MCF 10A (cell line): Measurements from ENCODE around the gene GGCT. TPM values are rescaled to one million over a fixed set of nuclear protein-coding genes. Genes with fewer than 3 reads are reported as not detected.

ENCODE experiments used
- BruUV-seq: library from RNA; stranded (reverse); fragments of 400-500 nt; replicated peaks from 2 replicates; lab custom pipeline; 2021; lab: Mats Ljungman, UMichigan
- CTCF ChIA-PET: fragments of 300-600 bp; sonication (Branson Sonifier 250); formaldehyde crosslinking; extraction: SDS; loops from one replicate; lab custom pipeline; 2021; ENCODE audit warnings: antibody characterized with exemption, inconsistent platforms; lab: Yijun Ruan, JAX
- POLR2A ChIA-PET: fragments of 300-600, 350-650 bp; sonication (Branson Sonifier 250); formaldehyde crosslinking; extraction: SDS; loops from one replicate; lab custom pipeline; 2020; ENCODE audit warnings: antibody characterized with exemption, inconsistent platforms; lab: Yijun Ruan, JAX
- DNase-seq: peaks from one replicate; pipeline ENCODE4 v3.0.0-alpha.2; 2018; ENCODE audit not compliant: unreplicated experiment
- H3K27ac Mint-ChIP-seq: one replicate; pipeline ENCODE4 v1.8.0; 2022; ENCODE audit warnings: mild to moderate bottlenecking, low read depth, mixed read lengths; ENCODE audit not compliant: unreplicated experiment
- H3K27me3 Mint-ChIP-seq: one replicate; pipeline ENCODE4 v1.8.0; 2022; ENCODE audit warnings: mixed read lengths; ENCODE audit not compliant: insufficient read depth, unreplicated experiment
- H3K36me3 Mint-ChIP-seq: one replicate; pipeline ENCODE4 v1.8.0; 2022; ENCODE audit warnings: mild to moderate bottlenecking, moderate library complexity, mixed read lengths; ENCODE audit not compliant: insufficient read depth, unreplicated experiment
- H3K4me1 Mint-ChIP-seq: one replicate; pipeline ENCODE4 v1.8.0; 2022; ENCODE audit warnings: mixed read lengths; ENCODE audit not compliant: insufficient read depth, unreplicated experiment
- H3K4me3 Mint-ChIP-seq: one replicate; pipeline ENCODE4 v1.8.0; 2022; ENCODE audit warnings: mild to moderate bottlenecking, moderate library complexity, mixed read lengths; ENCODE audit not compliant: unreplicated experiment
- H3K9me3 Mint-ChIP-seq: one replicate; pipeline ENCODE4 v1.8.0; 2022; ENCODE audit warnings: mixed read lengths; ENCODE audit not compliant: unreplicated experiment
- intact Hi-C: fragments of 100-400 bp; cut with micrococcal nuclease; formaldehyde crosslinking; loops from 2 replicates; pipeline ENCODE4 v1.14.1; 2022
- total RNA-seq: library from RNA; stranded (reverse); gene quantifications from 2 replicates; pipeline ENCODE4 v1.2.3, GENCODE V29; 2022
- TF ChIP-seq, protein P1 (sequence below): fragments of 200-600 bp; IDR thresholded peaks from one replicate; pipeline ENCODE4 v1.8.0; 2022; ENCODE audit warnings: antibody characterized with exemption, mild to moderate bottlenecking; ENCODE audit not compliant: unreplicated experiment

GGCT gene
- total RNA-seq, 1 experiment from 2014 or later: 64.8 TPM

DNA sequence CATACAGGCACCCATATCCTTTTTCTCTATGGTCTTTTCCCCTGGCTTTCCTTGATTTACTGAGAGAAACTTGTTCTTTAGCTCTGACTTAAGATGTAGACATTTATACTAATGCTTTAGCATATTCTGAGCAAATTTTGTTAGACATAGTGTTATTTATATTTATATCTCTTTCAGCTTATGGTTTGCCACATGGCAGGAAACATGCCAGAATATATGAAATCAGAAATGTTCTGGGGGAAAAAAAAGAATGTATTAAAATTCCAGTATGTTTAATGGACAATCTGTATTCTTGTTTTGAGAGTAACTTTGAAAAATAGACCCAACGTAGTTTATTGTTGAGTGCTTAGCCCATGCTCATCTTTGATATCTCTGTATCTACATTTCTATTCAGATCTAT, 10.1 kb upstream of the GGCT start:
- no peak for DNase-seq
- H3K36me3 Mint-ChIP-seq: no peaks in the 10 kb centered on the region
- H3K4me1 Mint-ChIP-seq: no peaks in the 10 kb centered on the region
- ChIA-PET CTCF (interaction anchor here (2.9 kb wide), 1 partner anchor 34 kb away, joined by 12 read pairs; no protein-coding TSS in a partner anchor), POLR2A (no interaction called here)
- H3K4me3 Mint-ChIP-seq: no peak overlapping the region
- intact Hi-C loops: no loop called here
- BruUV-seq: no TSS peak
- H3K9me3 Mint-ChIP-seq: no peaks in the 10 kb centered on the region
- no peak overlapping the region for H3K27ac Mint-ChIP-seq
- no peaks in the 10 kb centered on the region for H3K27me3 Mint-ChIP-seq
- TF ChIP-seq, protein P1, sequence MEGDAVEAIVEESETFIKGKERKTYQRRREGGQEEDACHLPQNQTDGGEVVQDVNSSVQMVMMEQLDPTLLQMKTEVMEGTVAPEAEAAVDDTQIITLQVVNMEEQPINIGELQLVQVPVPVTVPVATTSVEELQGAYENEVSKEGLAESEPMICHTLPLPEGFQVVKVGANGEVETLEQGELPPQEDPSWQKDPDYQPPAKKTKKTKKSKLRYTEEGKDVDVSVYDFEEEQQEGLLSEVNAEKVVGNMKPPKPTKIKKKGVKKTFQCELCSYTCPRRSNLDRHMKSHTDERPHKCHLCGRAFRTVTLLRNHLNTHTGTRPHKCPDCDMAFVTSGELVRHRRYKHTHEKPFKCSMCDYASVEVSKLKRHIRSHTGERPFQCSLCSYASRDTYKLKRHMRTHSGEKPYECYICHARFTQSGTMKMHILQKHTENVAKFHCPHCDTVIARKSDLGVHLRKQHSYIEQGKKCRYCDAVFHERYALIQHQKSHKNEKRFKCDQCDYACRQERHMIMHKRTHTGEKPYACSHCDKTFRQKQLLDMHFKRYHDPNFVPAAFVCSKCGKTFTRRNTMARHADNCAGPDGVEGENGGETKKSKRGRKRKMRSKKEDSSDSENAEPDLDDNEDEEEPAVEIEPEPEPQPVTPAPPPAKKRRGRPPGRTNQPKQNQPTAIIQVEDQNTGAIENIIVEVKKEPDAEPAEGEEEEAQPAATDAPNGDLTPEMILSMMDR: no peak

DNA sequence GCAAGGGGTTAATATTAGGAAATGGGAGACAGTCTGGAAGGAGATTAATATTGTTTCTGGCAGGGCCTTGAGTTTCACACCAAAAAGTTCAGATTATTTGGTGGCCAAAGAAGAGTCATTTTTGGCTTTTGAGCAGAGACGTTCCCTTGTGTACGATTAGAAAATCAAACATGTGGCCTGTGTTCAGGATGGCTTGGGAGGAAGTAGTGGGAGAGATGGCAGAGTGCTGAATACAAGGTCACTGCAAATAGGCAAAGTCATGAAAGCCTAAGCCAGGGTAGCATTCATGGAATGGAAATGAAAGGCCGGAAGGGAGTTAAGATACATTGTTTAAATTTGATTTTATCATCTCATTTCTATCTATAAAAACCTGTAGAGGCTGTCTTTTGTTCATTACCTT, 9.5 kb upstream of the GGCT start:
- ChIA-PET POLR2A (no interaction called here), CTCF (no interaction called here)
- H3K9me3 Mint-ChIP-seq: no peaks in the 10 kb centered on the region
- no TSS peak for BruUV-seq
- no peaks in the 10 kb centered on the region for H3K4me1 Mint-ChIP-seq
- intact Hi-C loops: no loop called here
- H3K27ac Mint-ChIP-seq: no peak overlapping the region
- no peaks in the 10 kb centered on the region for H3K36me3 Mint-ChIP-seq
- DNase-seq: no peak
- TF ChIP-seq, protein P1: no peak
- no peaks in the 10 kb centered on the region for H3K27me3 Mint-ChIP-seq
- no peak overlapping the region for H3K4me3 Mint-ChIP-seq

GRCh38 chr7:30513762-30514161, 9.1 kb upstream of the GGCT start:
- CTCF ChIA-PET: interaction anchor here (4.9 to 9.1 kb wide), 2 partner anchors 34 to 49 kb away, joined by 71 to 150 read pairs; no protein-coding TSS in a partner anchor
- TF ChIP-seq, protein P1: no peak
- H3K36me3 Mint-ChIP-seq: no peaks in the 10 kb centered on the region
- intact Hi-C loops: no loop called here
- no peak overlapping the region for H3K27ac Mint-ChIP-seq
- no peaks in the 10 kb centered on the region for H3K9me3 Mint-ChIP-seq
- H3K27me3 Mint-ChIP-seq: no peaks in the 10 kb centered on the region
- DNase-seq: no peak
- no peak overlapping the region for H3K4me3 Mint-ChIP-seq
- no peaks in the 10 kb centered on the region for H3K4me1 Mint-ChIP-seq
- no TSS peak for BruUV-seq
- POLR2A ChIA-PET: interaction anchor here (1.0 to 1.1 kb wide), 2 partner anchors 35 to 36 kb away, joined by 3 to 4 read pairs; partner anchors contain the start of gene NOD1

- no peak overlapping the region for H3K27ac Mint-ChIP-seq
Measured at GRCh38 chr7:30511973-30512662, 7.5 kb upstream of the GGCT start.

More at GRCh38 chr7:30511973-30512662, 7.5 kb upstream of the GGCT start:
- intact Hi-C loops: no loop called here
- POLR2A ChIA-PET: interaction anchor here (1.1 kb wide), 1 partner anchor 9 kb away, joined by 4 read pairs; no protein-coding TSS in a partner anchor
- no peaks in the 10 kb centered on the region for H3K36me3 Mint-ChIP-seq
- no TSS peak for BruUV-seq
- H3K9me3 Mint-ChIP-seq: no peaks in the 10 kb centered on the region
- no peaks in the 10 kb centered on the region for H3K4me1 Mint-ChIP-seq
- H3K27me3 Mint-ChIP-seq: no peaks in the 10 kb centered on the region
- no peak overlapping the region for H3K4me3 Mint-ChIP-seq
- CTCF ChIA-PET: interaction anchor here (0.8 to 9.1 kb wide), 9 partner anchors 10 to 236 kb away, joined by 3 to 150 read pairs (median 7); no protein-coding TSS in a partner anchor
- TF ChIP-seq, protein P1: no peak
- no peak for DNase-seq
